ENCODE data around the gene CPNE4.
A peak's percentile ranks its signal among the peaks of the same experiment; 100 is the strongest.
"Not testable (repeated sequence)": the region's sequence is repeated elsewhere in the genome, so short reads cannot be mapped to it uniquely, and the experiment has no call there.

CPNE4 gene

DNA sequence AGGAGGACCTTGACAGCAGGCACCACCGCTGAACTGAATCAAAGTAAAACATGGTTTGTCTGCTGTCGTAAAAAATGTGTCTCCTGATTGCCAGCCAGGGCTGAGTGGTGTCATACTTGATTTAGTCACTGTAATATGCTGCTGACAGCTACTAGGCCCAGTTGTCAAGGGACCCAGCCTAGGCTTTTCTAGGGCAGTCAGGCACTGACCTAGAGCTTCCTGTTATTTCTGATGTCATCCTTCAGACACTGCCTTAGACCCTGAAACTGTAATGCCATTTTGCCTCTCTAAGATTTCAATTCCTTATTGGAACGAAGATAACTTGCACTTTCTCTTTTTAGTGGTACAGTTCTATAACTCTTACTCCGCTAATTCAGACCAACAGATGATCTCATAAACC is 529.4 kb downstream of the CPNE4 start:
- DNase-seq = no peak

DNA sequence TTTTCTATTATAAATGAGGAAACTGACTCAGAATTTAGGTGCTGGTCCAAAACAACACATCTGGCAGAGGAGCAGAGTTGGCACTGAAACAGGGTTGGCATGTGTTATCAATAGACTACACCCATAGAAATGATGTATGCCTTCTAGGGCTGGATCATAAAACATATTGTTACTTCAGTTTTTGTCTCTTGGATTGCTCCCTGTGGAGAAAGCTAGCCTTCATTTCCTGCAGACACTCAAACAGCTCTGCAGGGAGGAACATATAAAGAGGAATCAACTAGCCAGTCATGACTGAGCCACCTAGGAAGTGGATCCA is 531.5 kb downstream of the CPNE4 start:
- no peak for DNase-seq

DNA sequence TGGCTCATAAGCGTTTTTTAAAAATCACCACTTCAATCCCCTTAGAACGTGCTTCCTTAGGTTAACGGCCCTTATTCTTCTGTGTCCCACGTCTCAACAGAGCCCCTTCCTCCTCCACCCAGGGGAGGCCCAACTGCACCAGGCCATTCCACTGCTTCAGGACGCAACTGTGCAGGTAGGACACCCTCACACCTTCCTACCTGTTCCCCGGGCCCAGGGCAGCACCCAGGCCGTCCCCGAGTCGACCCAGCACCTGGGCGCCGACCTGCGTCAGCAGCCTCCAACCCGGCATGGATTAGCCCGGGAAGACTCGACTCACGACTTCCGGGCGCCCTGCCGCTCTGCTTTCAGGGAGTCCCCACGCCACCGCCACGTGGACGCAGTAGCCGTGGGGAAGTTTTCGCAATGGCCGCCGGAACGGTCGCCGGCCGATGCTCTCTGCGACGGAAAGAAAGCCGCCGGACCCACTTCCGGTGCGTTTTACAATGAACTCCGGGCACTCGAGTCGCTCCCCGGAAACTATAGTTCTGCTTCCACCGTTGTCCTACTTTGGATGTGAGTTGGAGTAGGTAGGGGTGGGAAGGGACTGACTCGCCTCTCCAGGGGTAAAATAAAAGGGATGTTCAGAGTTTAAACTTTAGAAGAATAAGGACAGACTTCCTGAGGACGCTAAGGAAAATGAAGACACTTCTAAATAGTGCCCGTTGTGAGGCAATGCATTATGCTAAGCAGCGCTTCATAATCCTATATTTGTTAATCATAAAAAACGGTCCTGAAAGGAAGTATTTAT is 532.1 kb downstream of the CPNE4 start, which contains the start of gene MRPL3:
Gene MRPL3, minus strand, starts transcription at position 442 of the 790 bp plus-strand sequence. Its CDS starts 150 bp downstream, at position 292.
- DNase-seq = peak; percentile 91

DNA sequence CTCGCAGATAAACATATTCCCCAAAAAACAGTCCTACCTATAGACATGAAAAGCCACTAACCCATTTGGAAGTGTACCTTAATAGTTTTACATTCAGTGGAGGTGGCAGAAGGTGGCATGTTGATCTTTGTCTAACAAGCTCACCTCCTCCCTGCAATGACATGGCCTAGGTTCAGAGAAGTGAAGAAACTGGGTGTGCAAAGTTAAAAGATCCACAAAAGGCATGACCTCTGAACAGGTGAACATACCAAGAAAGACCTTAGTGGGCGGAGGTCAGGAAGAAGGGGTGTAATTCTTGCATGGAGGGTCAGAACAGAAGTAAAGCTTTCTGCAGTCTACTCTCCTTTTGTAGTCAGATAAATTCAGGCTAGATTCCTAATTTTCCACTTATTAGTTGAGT is 532.9 kb downstream of the CPNE4 start:
- DNase-seq = no peak

DNA sequence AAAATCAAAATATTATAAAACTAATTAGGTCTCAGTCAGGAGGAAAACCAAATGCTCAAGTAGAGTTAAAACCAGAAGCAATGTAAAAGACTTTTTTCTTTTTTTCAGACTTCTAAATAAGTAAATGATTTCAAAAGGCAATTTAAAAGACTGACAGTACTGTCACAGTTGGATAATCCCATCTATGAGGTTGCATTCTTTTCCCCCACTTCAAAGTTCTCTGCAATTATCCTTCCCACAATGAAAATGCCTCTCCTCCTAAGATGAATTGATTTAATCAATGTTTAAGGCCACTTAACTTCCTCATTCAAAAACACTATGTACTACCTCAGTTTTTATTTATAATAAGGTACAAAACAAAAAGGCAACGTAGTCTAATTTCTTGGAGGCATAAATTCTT is 540.1 kb downstream of the CPNE4 start:
- no peak for DNase-seq

DNA sequence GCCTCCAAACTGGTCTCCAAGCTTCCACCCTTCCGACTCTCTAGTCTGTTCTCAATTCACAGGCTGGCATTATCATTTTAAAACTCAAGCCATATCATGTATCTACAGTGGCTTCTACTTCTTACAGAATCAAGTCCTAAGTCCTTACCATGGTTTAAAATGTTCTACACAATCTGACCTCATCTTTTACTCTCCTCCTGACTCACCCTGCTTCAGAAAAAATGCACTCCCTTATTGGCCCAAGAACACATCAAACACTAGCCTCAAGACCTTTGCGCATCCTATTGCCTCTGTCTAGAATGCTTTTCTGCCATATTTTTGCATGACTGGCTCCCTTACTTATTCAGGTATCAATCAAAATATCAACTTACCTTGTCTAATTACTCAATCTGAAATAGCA is 543.0 kb downstream of the CPNE4 start:
- DNase-seq = no peak

DNA sequence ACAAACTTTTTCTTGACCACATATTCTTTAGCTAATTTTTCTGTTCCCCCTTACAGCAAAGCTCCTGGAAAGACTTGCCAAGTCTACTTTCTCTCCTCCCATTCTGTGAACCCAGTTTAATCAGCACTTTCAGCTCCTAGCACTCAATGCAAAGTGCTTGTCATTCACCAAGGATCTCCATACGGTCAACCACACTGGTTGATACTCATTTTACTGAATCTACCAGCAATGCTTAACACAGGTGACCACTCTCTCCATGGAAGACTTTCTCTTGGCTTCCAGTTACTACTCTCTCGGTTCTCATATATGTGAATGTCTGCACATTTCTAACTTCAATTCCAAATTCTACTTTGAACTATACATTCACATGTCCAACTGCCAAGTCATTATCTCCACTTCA is 543.7 kb downstream of the CPNE4 start:
- DNase-seq = no peak

DNA sequence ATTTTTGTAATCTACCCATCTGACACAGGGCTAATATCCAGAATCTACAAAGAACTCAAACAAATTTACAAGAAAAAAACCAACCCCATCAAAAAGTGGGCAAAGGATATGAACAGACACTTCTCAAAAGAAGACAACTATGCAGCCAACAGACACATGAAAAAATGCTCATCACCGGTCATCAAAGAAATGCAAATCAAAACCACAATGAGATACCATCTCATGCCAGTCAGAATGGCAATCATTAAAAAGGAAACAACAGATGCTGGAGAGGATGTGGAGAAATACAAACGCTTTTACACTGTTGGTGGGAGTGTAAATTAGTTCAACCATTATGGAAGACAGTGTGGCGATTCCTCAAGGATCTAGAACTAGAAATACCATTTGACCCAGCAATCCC is 548.3 kb downstream of the CPNE4 start:
- DNase-seq = not testable (repeated sequence)

DNA sequence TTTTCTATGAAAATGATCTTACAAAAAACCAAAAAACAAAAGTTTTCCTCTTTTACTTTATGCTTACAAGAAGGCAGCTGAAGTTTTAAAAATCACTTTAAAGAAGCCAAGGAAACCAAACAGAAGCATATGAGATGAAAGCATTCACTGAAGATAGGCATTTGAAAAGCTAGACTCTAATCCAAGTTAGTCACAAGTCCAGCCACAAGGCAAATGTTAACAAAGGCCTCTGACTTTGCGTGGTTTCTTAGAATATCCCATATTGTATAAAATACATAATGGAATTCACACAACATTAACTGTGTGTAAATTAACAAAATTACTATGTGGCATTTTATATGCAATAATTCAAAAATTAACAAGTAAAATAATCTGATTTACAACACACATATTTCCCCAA is 549.7 kb downstream of the CPNE4 start:
- no peak for DNase-seq

DNA sequence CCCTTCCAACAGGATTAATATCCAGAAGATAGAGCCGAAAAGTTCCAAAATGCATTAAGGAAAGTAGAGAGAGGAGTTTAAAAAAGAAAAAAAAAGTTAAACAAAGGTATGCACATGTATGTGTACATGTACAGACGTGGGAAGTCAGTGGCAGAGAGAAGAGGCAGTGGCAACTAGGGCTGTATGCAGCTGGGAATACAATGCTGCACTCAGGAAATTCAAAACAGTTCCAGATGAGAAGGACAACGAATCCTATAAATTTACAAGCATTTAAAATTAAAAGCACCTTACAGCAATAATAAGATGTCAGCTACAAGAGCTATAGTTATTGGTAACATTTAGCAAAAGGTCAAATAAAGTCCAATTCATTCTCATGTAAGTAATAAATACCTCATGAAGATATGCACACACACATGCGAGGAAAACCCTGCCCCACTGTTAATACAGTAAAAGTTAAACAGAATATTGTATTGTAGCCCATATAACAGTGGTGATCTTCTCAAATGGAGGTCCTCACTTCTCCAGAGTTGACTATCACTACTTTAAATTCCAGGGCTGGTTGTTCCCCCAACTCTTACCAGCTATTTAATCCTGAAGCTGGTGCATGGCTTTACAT is 550.2 kb downstream of the CPNE4 start:
- DNase-seq = no peak
